HCT116 (cell line): ENCODE results near the gene POLN. TPM values are rescaled to one million over a fixed set of nuclear protein-coding genes. Genes with fewer than 3 reads are reported as not detected.

Experiments used
- ATAC-seq: fragments of 200-7000 bp; cut with Tn5 transposase; 2 replicates; pipeline ENCODE4 v1.9.1; 2020; ENCODE audit warnings: mild to moderate bottlenecking, moderate library complexity
- BruUV-seq: library from RNA; stranded (reverse); fragments of 400-500 nt; replicated peaks from 2 replicates; lab custom pipeline; 2021; lab: Mats Ljungman, UMichigan
- CTCF ChIA-PET: fragments of 300-600 bp; sonication (Branson Sonifier 250); formaldehyde crosslinking; loops from one replicate; lab custom pipeline; 2021; ENCODE audit warnings: antibody characterized with exemption; lab: Charles Lee
- POLR2A ChIA-PET: fragments of 300-600, 350-600 bp; sonication (Branson Sonifier 250); formaldehyde crosslinking; loops from one replicate; lab custom pipeline; 2021; ENCODE audit warnings: antibody characterized with exemption; lab: Charles Lee
- RAD21 ChIA-PET, 2 experiments: fragments of 300-600 bp; sonication (Branson Sonifier 250); formaldehyde crosslinking; loops; one replicate each; lab custom pipeline; 2023; ENCODE audit warnings: low total read pairs in 2 of 2; ENCODE audit not compliant: uncharacterized antibody in 2 of 2, unreplicated experiment in 2 of 2, low non-redundant PET in 1 of 2; lab: Charles Lee
- DNase-seq: peaks from one replicate; pipeline ENCODE4 v3.0.0-alpha.2; 2010; ENCODE audit warnings: low read depth, low spot score
- H2AFZ ChIP-seq: fragments of 200-600 bp; shearing (Covaris generic), sonication (generic); 2 replicates; pipeline ENCODE4 v1.6.1; 2017; ENCODE audit warnings: low read depth, mixed run types, mixed read lengths, antibody characterized with exemption, low read length; ENCODE audit not compliant: poor library complexity, severe bottlenecking
- H3K27ac ChIP-seq: 2 replicates; pipeline ENCODE4 v1.5.1; 2012; ENCODE audit warnings: low read depth, low read length
- H3K27me3 ChIP-seq: fragments of 200-600 bp; sonication (generic); 2 replicates; pipeline ENCODE4 v1.6.1; 2016; ENCODE audit warnings: mixed run types, low read length, mixed read lengths; ENCODE audit not compliant: insufficient read depth
- H3K36me3 ChIP-seq, 2 experiments: fragments of 200-500 bp in 1 of 2; fragments of 200-600 bp in 1 of 2; sonication (Bioruptor generic) in 1 of 2; sonication (generic) in 1 of 2; 2 replicates each; pipeline versions ENCODE4 v1.5.1 to v1.6.1; 2014 to 2016; ENCODE audit warnings: low read length in 2 of 2, inconsistent platforms in 1 of 2, mixed read lengths in 1 of 2, mixed run types in 1 of 2; ENCODE audit not compliant: insufficient read depth in 2 of 2, control insufficient read depth in 1 of 2
- H3K4me1 ChIP-seq, 2 experiments: fragments of 200-600 bp in 1 of 2; sonication (generic) in 1 of 2; 2 replicates each; pipeline versions ENCODE4 v1.5.1 to v1.6.1; 2012 to 2017; ENCODE audit warnings: low read length in 2 of 2, inconsistent platforms in 1 of 2, mild to moderate bottlenecking in 1 of 2, mixed read lengths in 1 of 2, mixed run types in 1 of 2, moderate library complexity in 1 of 2; ENCODE audit not compliant: insufficient read depth in 2 of 2, control insufficient read depth in 1 of 2
- H3K4me2 ChIP-seq: fragments of 200-600 bp; sonication (generic); 2 replicates; pipeline ENCODE4 v1.6.1; 2017; ENCODE audit warnings: mixed run types, low read length, mixed read lengths
- H3K4me3 ChIP-seq, 2 experiments: fragments of 200-600 bp in 1 of 2; sonication (generic) in 1 of 2; replicated peaks in 1 of 2; 2 replicates each; pipeline ENCODE4 v1.5.1; 2011 to 2016; ENCODE audit warnings: low read length in 2 of 2, control low read depth in 1 of 2, low read depth in 1 of 2, mild to moderate bottlenecking in 1 of 2, mixed read lengths in 1 of 2, mixed run types in 1 of 2
- H3K79me2 ChIP-seq: fragments of 200-600 bp; sonication (generic); 2 replicates; pipeline ENCODE4 v1.6.1; 2017; ENCODE audit warnings: mild to moderate bottlenecking, mixed run types, low read length, moderate library complexity, mixed read lengths; ENCODE audit not compliant: insufficient read depth
- H3K9ac ChIP-seq: fragments of 200-600 bp; sonication (generic); 2 replicates; pipeline ENCODE4 v1.6.1; 2016; ENCODE audit warnings: low read length, mixed read lengths
- H3K9me2 ChIP-seq: fragments of 200-600 bp; sonication (generic), shearing (Covaris generic); 2 replicates; pipeline ENCODE4 v1.6.1; 2017; ENCODE audit warnings: mixed run types, mild to moderate bottlenecking, moderate library complexity; ENCODE audit not compliant: insufficient read depth
- H3K9me3 ChIP-seq, 2 experiments: fragments of 200-500 bp in 1 of 2; fragments of 200-600 bp in 1 of 2; sonication (Bioruptor generic) in 1 of 2; sonication (generic) in 1 of 2; 2 replicates each; pipeline ENCODE4 v1.6.1; 2014 to 2017; ENCODE audit warnings: low read length in 2 of 2, mixed read lengths in 2 of 2, inconsistent platforms in 1 of 2, low read depth in 1 of 2, mild to moderate bottlenecking in 1 of 2, mixed run types in 1 of 2, moderate library complexity in 1 of 2; ENCODE audit not compliant: control insufficient read depth in 1 of 2, insufficient read depth in 1 of 2
- H4K20me1 ChIP-seq: fragments of 200-600 bp; sonication (generic), shearing (Covaris generic); 2 replicates; pipeline ENCODE4 v1.6.1; 2017; ENCODE audit warnings: mixed run types, mild to moderate bottlenecking, moderate library complexity; ENCODE audit not compliant: insufficient read depth
- CTCF ChIP-seq, 3 experiments: fragments of 200-600 bp in 1 of 3; sonication (generic) in 1 of 3; IDR thresholded peaks in 2 of 3; conservative IDR thresholded peaks in 1 of 3; 2 replicates each; pipeline ENCODE4 v1.5.1; 2012 to 2017; ENCODE audit warnings: low read depth in 2 of 3, low read length in 2 of 3, antibody characterized with exemption in 1 of 3, borderline replicate concordance in 1 of 3, control low read depth in 1 of 3, mild to moderate bottlenecking in 1 of 3, mixed read lengths in 1 of 3, mixed run types in 1 of 3, moderate library complexity in 1 of 3; ENCODE audit not compliant: insufficient read depth in 1 of 3
- REST ChIP-seq: IDR thresholded peaks from 2 replicates; pipeline ENCODE4 v1.6.1; 2012; ENCODE audit warnings: low read depth
- SRF ChIP-seq: IDR thresholded peaks from 2 replicates; pipeline ENCODE4 v1.6.1; 2012; ENCODE audit warnings: low read depth
- TCF7L2 ChIP-seq: IDR thresholded peaks from 2 replicates; pipeline ENCODE4 v1.7.0; 2011; ENCODE audit warnings: borderline replicate concordance, inconsistent platforms; ENCODE audit not compliant: insufficient read depth, insufficient read length; ENCODE audit errors: extremely low read depth
- ZNF274 ChIP-seq: fragments of 200-500 bp; sonication (Bioruptor generic); IDR thresholded peaks from 2 replicates; pipeline ENCODE4 v1.6.1; 2014; ENCODE audit warnings: mild to moderate bottlenecking, low read depth, low read length, inconsistent platforms
- intact Hi-C: fragments of 100-400 bp; cut with micrococcal nuclease; formaldehyde crosslinking; loops from 2 replicates; pipeline ENCODE4 v1.10.0; 2022
- total RNA-seq: library from RNA; stranded (reverse); gene quantifications from one replicate; pipeline ENCODE4 v1.2.1, GENCODE V29; 2021; ENCODE audit not compliant: unreplicated experiment

Gene POLN
- total RNA-seq, 1 experiment from 2014 or later: 3.1 TPM

GRCh38 chr4:2217726-2218125 lies 24.2 kb downstream of the POLN start:
- peak; percentile 33; the same call in 1 of the 2 replicates for ATAC-seq
- ChIA-PET POLR2A (no interaction called here), CTCF (interaction anchor here (2.0 kb wide), 1 partner anchor 224 kb away, joined by 10 read pairs; no protein-coding TSS in a partner anchor)

More at GRCh38 chr4:2217726-2218125, 24.2 kb downstream of the POLN start:
- no peaks in the 10 kb centered on the region for H3K9me2 ChIP-seq
- no peak overlapping the region for H2AFZ ChIP-seq
- no peak for DNase-seq
- no TSS peak for BruUV-seq
- no peaks in the 10 kb centered on the region for H3K79me2 ChIP-seq
- peaks cover 0 to 3% of the 10 kb centered on the region in 2 experiments; a peak in 2 of 4 replicates for H3K4me1 ChIP-seq
- no peak overlapping the region for H3K4me3 ChIP-seq
- no peaks in the 10 kb centered on the region for H3K36me3 ChIP-seq
- H3K9ac ChIP-seq: no peak overlapping the region
- TF ChIP-seq SRF (no peak), TCF7L2 (no peak), REST (no peak), ZNF274 (no peak), CTCF (IDR thresholded peaks at IDR 0.05 in 2 of 3, conservative IDR thresholded peaks at IDR 0.05 in 1 of 3; ENCODE audit: borderline replicate concordance in 1 of 3, insufficient read depth in 1 of 3, low read depth in 2 of 3, low read length in 2 of 3) (no peak)
- no peaks in the 10 kb centered on the region for H3K9me3 ChIP-seq
- RAD21 ChIA-PET: no interaction called here
- no peak overlapping the region for H3K27ac ChIP-seq
- intact Hi-C loops: no loop called here
- H3K27me3 ChIP-seq: no peaks in the 10 kb centered on the region
- no peak overlapping the region for H3K4me2 ChIP-seq
- H4K20me1 ChIP-seq: no peaks in the 10 kb centered on the region
